GM23338 (cell line): ENCODE data around the gene KPNA5.

Experiments used
- CTCF ChIP-seq, 2 experiments: fragments of 200-600 bp in 1 of 2; sonication (generic) in 1 of 2; conservative IDR thresholded peaks; 2 replicates each; pipeline versions ENCODE4 v1.5.1 to v1.6.1; 2016 to 2017; ENCODE audit warnings: antibody characterized with exemption in 2 of 2, low read depth in 2 of 2, mild to moderate bottlenecking in 2 of 2, moderate library complexity in 1 of 2
- POLR2AphosphoS5 ChIP-seq: IDR thresholded peaks from 2 replicates; pipeline ENCODE4 v1.6.1; 2016; ENCODE audit warnings: antibody characterized with exemption, low read depth

GRCh38 chr6:116772450-116772849 lies 91.4 kb downstream of the KPNA5 start:
- no peak for TF ChIP-seq CTCF (conservative IDR thresholded peaks at IDR 0.05; ENCODE audit: low read depth in 2 of 2)
- TF ChIP-seq POLR2AphosphoS5 = no peak
